Tibial nerve (tissue), 4 donors: Measurements from ENCODE around the gene NCBP2. TPM values are rescaled to one million over a fixed set of nuclear protein-coding genes. Genes with fewer than 3 reads are reported as not detected.

Experiments
- DNase-seq, 2 donors: peaks; one replicate each; pipeline ENCODE4 v3.0.0-alpha.2; 2019; ENCODE audit warnings: low spot score in 2 of 2
- H3K27ac ChIP-seq, 4 donors: fragments of 200-600 bp; sonication (generic) in 3 of 4; one replicate each; pipeline ENCODE4 v1.5.1; 2017 to 2019; ENCODE audit warnings: mild to moderate bottlenecking in 1 of 4
- H3K27me3 ChIP-seq, 2 donors: fragments of 200-600 bp; sonication (generic) in 1 of 2; one replicate each; pipeline versions ENCODE4 v1.5.1 to v1.6.0; 2017 to 2019
- H3K36me3 ChIP-seq, 3 donors: fragments of 200-600 bp; sonication (generic); one replicate each; pipeline ENCODE4 v1.5.1; 2018 to 2019
- H3K4me1 ChIP-seq, 4 donors: fragments of 200-600 bp; sonication (generic) in 3 of 4; one replicate each; pipeline ENCODE4 v1.5.1; 2017 to 2019
- H3K4me3 ChIP-seq, 4 donors: fragments of 200-600 bp; sonication (generic) in 3 of 4; one replicate each; pipeline ENCODE4 v1.5.1; 2017 to 2019; ENCODE audit warnings: mild to moderate bottlenecking in 1 of 4, moderate library complexity in 1 of 4
- H3K9me3 ChIP-seq, 4 donors: fragments of 200-600 bp; sonication (generic) in 3 of 4; one replicate each; pipeline ENCODE4 v1.5.1; 2017 to 2019
- CTCF ChIP-seq, 5 experiments: fragments of 200-600 bp in 3 of 5; fragments of 450-650 bp in 2 of 5; sonication (generic) in 3 of 5; IDR thresholded peaks; one replicate each; pipeline ENCODE4 v1.5.1; 2016 to 2019; ENCODE audit warnings: antibody characterized with exemption in 5 of 5, mild to moderate bottlenecking in 3 of 5, moderate library complexity in 2 of 5
- EP300 ChIP-seq, 2 donors: sonication (generic); formaldehyde crosslinking; IDR thresholded peaks; one replicate each; pipeline ENCODE4 v1.6.1; 2017; ENCODE audit warnings: antibody characterized with exemption in 2 of 2, mild to moderate bottlenecking in 1 of 2
- POLR2A ChIP-seq, 2 donors: fragments of 450-650 bp; IDR thresholded peaks; one replicate each; pipeline ENCODE4 v1.6.1; 2017; ENCODE audit warnings: antibody characterized with exemption in 2 of 2, mild to moderate bottlenecking in 2 of 2, moderate library complexity in 2 of 2
- WGBS, 2 donors: methylation state at CpG; one replicate each; pipeline ENCODE4 v1.1.5; 2018; 5-methylcytosine and 5-hydroxymethylcytosine counted together
- total RNA-seq, 4 donors: library from RNA; depleted of rRNA; stranded (reverse); fragments of >200 nt; gene quantifications; one replicate each; pipeline ENCODE4 v1.1.0, GENCODE V29; 2016

NCBP2 gene
- total RNA-seq = 10 to 100 TPM; 25.1 to 45.6 (median 36.6) TPM

GRCh38 chr3:196942226-196942914 lies at the start of gene NCBP2:
TSS of gene NCBP2 (minus strand) at chr3:196942528. CDS start at chr3:196942503, 25 bp downstream.
- Histone ChIP-seq H3K36me3 (peaks cover 0 to 51% (median 11%) of the 10 kb centered on the region in 3 donors), H3K4me3 (peak within 1 kb of the TSS; percentile 92 to 100 (median 100)), H3K27ac (peak within 1 kb of the TSS; percentile 54 to 95 (median 90)), H3K27me3 (no peaks in the 10 kb centered on the region), H3K9me3 (no peaks in the 10 kb centered on the region), H3K4me1 (peaks cover 0 to 43% (median 23%) of the 10 kb centered on the region in 4 donors)
- peak; percentile 99 for DNase-seq
- WGBS, 2 donors = 0% methylated on average over 38 to 50 of the region's 77 CpGs
- TF ChIP-seq CTCF (IDR thresholded peaks at IDR 0.05) (peak; percentile 59 to 86 (median 72)), EP300 (IDR thresholded peaks at IDR 0.05) (peak; percentile 85 to 98), POLR2A (IDR thresholded peaks at IDR 0.05) (peak; percentile 52 to 72)

GRCh38 chr3:196991581-196992460 lies 49.5 kb upstream of the NCBP2 start:
- Histone ChIP-seq H3K36me3 (no peaks in the 10 kb centered on the region), H3K27ac (no peak overlapping the region), H3K9me3 (no peaks in the 10 kb centered on the region), H3K4me3 (no peak overlapping the region), H3K27me3 (peaks cover 0 to 3% of the 10 kb centered on the region in 2 donors), H3K4me1 (no peaks in the 10 kb centered on the region)
- WGBS, 2 donors = 86 to 90% methylated on average over 27 to 28 of the region's 28 CpGs
- no peak for DNase-seq
- TF ChIP-seq POLR2A (IDR thresholded peaks at IDR 0.05) (no peak), CTCF (IDR thresholded peaks at IDR 0.05) (no peak), EP300 (IDR thresholded peaks at IDR 0.05) (no peak)

GRCh38 chr3:196990601-196991007 lies 48.3 kb upstream of the NCBP2 start:
- Histone ChIP-seq H3K36me3 (no peaks in the 10 kb centered on the region), H3K27ac (no peak overlapping the region), H3K4me3 (no peak overlapping the region), H3K27me3 (peaks cover 0 to 6% of the 10 kb centered on the region in 2 donors), H3K4me1 (no peaks in the 10 kb centered on the region), H3K9me3 (no peaks in the 10 kb centered on the region)
- DNase-seq = no peak
- TF ChIP-seq CTCF (IDR thresholded peaks at IDR 0.05) = no peak
- no peak for TF ChIP-seq POLR2A (IDR thresholded peaks at IDR 0.05)
- no peak for TF ChIP-seq EP300 (IDR thresholded peaks at IDR 0.05)
- WGBS, 2 donors = 84 to 85% methylated on average over 8 to 10 of the region's 10 CpGs

- Histone ChIP-seq H3K27me3 (peaks cover 0 to 6% of the 10 kb centered on the region in 2 donors), H3K4me3 (no peak overlapping the region), H3K4me1 (no peaks in the 10 kb centered on the region), H3K9me3 (no peaks in the 10 kb centered on the region), H3K36me3 (no peaks in the 10 kb centered on the region), H3K27ac (no peak overlapping the region)
- DNase-seq = no peak
- 81 to 82% methylated on average over 19 of the region's 19 CpGs for WGBS, 2 donors
- TF ChIP-seq CTCF (IDR thresholded peaks at IDR 0.05) (no peak), POLR2A (IDR thresholded peaks at IDR 0.05) (no peak), EP300 (IDR thresholded peaks at IDR 0.05) (no peak)
Observed at GRCh38 chr3:196989721-196990262, 47.5 kb upstream of the NCBP2 start.
